Measurements from ENCODE around the gene E2F4.
A peak's percentile ranks its signal among the peaks of the same experiment; 100 is the strongest.

Gene E2F4

GRCh38 chr16:67244387-67245185 is 52.6 kb downstream of the E2F4 start:
- H3K4me3 ChIP-seq (replicated peaks; ENCODE audit: low read depth, low read length) = peak overlapping the region; percentile 7
- DNase-seq (ENCODE audit: low read depth) = peak; percentile 85
- TF ChIP-seq CTCF (IDR thresholded peaks at IDR 0.05; ENCODE audit: low read length, missing control alignments) = no peak

- no peak for DNase-seq (ENCODE audit: low read depth)
- TF ChIP-seq CTCF (IDR thresholded peaks at IDR 0.05; ENCODE audit: low read length, missing control alignments) = no peak
- peak overlapping the region; percentile 80 for H3K4me3 ChIP-seq (replicated peaks; ENCODE audit: low read depth, low read length)
Measured at GRCh38 chr16:67245186-67245585, 53.2 kb downstream of the E2F4 start.

- DNase-seq (ENCODE audit: low read depth) = no peak
- TF ChIP-seq CTCF (IDR thresholded peaks at IDR 0.05; ENCODE audit: low read length, missing control alignments) = no peak
- peak overlapping the region; percentile 80 for H3K4me3 ChIP-seq (replicated peaks; ENCODE audit: low read depth, low read length)
Measured at GRCh38 chr16:67245674-67246080, 53.7 kb downstream of the E2F4 start.

GRCh38 chr16:67246081-67246755 is 54.3 kb downstream of the E2F4 start:
- peak; percentile 31 for TF ChIP-seq CTCF (IDR thresholded peaks at IDR 0.05; ENCODE audit: low read length, missing control alignments)
- H3K4me3 ChIP-seq (replicated peaks; ENCODE audit: low read depth, low read length) = peak overlapping the region; percentile 80
- peak; percentile 87 for DNase-seq (ENCODE audit: low read depth)

GRCh38 chr16:67246756-67247191 is 54.8 kb downstream of the E2F4 start:
- DNase-seq (ENCODE audit: low read depth) = no peak
- no peak for TF ChIP-seq CTCF (IDR thresholded peaks at IDR 0.05; ENCODE audit: low read length, missing control alignments)
- peak overlapping the region; percentile 80 for H3K4me3 ChIP-seq (replicated peaks; ENCODE audit: low read depth, low read length)

GRCh38 chr16:67247192-67248072 is 55.5 kb downstream of the E2F4 start, which contains the start of gene FHOD1:
TSS of gene FHOD1 (minus strand) at chr16:67247481. CDS start at chr16:67247410, 71 bp downstream.
- DNase-seq (ENCODE audit: low read depth) = peak; percentile 94
- H3K4me3 ChIP-seq (replicated peaks; ENCODE audit: low read depth, low read length) = peak within 1 kb of the TSS; percentile 80
- no peak for TF ChIP-seq CTCF (IDR thresholded peaks at IDR 0.05; ENCODE audit: low read length, missing control alignments)

Measured in fibroblast of pulmonary artery (primary cell).